Hematopoietic multipotent progenitor cell treated with erythropoietin and hydrocortisone succinate and interleukin-3 and kit ligand, for 4 days (in vitro differentiated cells): ENCODE results near the gene ANKLE1.
A peak's percentile ranks its signal among the peaks of the same experiment; 100 is the strongest.
"Not testable (repeated sequence)": the region's sequence is repeated elsewhere in the genome, so short reads cannot be mapped to it uniquely, and the experiment has no call there.

ENCODE experiments used
- DNase-seq: peaks from one replicate; pipeline ENCODE4 v3.0.0-alpha.2; 2015

ANKLE1 gene

GRCh38 chr19:17248011-17248776, 33.5 kb upstream of the ANKLE1 start:
- DNase-seq = no peak

DNA sequence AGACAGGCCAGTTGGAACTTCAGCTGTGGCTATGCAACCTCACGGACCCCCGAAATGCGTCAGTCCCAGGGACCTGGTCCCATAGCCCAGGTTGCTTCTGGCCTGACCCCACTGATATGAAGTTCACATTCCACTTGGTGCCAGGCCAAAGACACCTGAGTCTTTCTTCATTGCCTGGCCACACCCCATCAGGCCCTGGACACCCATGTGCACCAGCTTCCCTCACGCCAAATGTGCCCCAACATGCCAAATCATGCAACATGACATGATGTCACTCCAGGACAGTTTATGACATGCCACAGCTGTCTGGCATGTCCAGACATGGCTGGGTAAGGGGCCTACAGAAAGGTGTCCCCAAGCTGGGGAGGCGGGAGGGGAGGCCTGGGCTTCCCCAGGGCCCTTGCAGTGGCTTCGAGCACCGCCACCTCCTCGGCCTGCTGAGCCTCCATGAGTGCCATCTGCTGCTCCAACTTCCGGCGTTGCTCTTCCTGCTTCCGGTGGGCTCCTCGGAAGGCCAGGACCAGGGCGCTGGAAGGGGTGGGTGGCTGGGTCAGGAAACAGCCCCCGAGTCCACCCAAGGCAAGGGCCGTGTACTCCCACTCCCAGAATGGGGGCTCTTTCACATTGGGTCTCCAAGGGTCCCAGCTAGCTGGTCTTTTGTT, 31.7 kb upstream of the ANKLE1 start:
- DNase-seq = no peak

GRCh38 chr19:17254636-17255035, 27.1 kb upstream of the ANKLE1 start:
- DNase-seq = peak; percentile 12

- no peak for DNase-seq
Measured at GRCh38 chr19:17255150-17255621, 26.5 kb upstream of the ANKLE1 start.

GRCh38 chr19:17256130-17256529, 25.6 kb upstream of the ANKLE1 start:
- DNase-seq = no peak

DNA sequence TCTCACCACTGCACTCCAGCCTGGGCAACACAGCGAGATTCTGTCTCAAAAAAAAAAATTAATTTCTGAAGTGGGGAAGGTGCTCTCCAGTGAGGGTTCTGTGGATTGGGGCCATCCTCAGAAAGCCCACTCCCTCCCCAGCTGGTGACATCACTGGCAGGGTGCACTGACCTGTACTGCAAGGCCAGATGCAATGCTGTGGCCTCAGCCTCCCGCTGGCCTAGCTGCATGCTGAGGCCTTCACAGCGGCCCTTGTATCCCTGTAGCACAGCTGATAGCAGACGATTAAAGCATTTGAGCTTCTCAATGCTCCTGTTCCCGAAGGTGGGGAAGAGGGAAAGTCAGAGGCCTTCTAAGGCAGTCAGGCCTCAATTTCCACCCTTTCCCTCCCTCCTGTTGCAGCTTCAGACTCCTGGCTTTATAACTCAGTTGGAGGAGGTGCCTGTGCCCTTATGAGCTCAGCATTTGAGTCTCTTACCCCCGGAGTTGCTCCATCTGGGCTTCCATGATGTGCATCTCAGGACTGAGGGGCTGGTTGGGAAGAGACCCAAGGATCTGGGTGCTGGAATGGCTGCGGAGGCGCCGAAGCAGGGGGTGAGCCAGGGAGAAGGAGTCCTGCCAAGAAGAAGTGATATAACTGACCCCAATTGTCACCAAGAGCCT, 22.5 kb upstream of the ANKLE1 start:
- DNase-seq = no peak

GRCh38 chr19:17259934-17260333, 21.8 kb upstream of the ANKLE1 start:
- no peak for DNase-seq

DNA sequence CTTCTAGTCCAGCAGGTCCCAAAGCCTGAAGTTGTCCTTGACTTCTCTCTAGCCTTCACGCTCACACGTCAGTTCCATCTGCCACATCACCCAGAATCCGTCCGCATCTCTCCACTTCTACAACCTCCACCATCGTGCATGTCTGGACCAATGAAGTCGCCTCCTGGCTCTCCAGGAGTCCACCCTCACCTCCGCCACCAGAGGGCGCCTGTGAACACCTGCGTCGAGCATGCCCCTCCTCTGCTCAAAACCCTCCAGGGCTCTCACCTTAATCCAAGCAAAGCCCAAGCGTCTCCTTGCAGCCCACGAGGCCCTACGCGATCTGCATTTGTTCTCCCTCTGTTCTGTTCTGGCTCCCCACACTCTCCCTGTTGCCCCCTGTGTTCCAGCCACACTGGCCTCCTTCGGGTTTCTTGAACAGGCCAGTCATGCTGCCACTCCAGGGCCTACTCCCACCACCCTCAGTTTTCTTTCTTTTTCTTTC, 20.8 kb upstream of the ANKLE1 start:
- DNase-seq = peak; percentile 94

GRCh38 chr19:17262557-17262956, 19.1 kb upstream of the ANKLE1 start:
- DNase-seq = no peak

DNA sequence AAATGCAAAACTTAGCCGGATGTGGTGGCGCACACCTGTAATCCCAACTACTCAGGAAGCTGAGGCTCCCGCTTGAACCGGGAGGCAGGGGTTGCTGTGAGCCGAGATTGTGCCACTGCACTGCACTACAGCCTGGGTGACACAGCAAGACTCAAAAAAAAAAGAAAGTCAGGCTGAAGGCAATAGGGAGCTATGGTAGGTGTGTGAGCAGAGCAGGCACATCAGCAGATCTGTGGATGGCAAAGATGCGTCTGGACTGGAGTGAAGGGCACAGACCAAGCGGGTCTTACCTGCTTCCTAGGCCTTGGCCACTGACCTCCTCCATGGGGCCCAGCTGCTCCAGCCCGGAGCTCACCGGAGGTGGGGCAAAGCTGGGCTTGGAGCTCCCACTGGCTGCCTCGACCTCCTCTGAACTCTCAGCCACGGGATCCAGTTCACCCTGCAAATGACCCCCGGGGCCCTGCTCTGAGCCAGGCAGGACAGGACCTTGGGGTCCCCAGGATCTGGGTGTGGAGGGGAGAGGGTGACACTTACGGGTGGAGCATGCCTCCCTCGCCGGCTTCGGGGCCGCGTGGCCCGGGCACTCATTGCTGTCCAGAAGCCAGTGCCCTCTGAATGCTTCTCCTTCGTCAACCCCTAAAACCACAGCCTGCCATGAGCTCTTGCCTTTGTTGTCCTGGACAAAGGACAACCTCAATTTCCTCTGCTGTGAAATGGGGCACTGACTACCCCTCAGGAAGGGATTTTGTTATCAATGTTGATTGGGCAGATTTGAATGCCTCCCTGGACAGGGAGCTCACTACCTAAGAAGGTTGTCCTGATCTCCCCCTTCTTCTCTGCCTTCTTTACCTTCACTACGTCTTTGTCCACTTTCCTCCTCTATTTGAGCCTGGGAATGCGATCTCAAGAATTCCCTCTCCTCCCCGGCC, 17.7 kb upstream of the ANKLE1 start:
- no peak for DNase-seq

DNA sequence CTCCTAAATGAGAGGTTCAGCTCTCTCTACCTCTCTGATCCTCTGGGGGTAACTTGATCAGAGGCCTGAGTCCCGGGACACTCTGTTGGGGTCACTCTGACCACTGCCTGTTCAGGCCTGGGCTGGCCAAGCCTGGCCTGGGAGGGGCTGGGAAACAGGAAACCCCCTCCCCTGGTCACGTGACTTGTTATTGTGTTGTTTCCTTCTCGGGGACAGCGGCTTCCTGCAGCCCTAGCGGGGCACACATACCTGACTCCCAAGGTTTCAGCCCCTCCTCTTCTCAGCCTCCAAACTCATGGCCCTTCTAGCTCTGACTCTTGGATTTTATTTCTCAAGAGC, 17.1 kb upstream of the ANKLE1 start, which contains the start of gene USHBP1:
Gene USHBP1, minus strand, starts transcription at position 105 of the 339 bp plus-strand sequence. CDS start 446 bp downstream, outside the sequence.
- DNase-seq = no peak

- DNase-seq = no peak
Measured at GRCh38 chr19:17266026-17266425, 15.7 kb upstream of the ANKLE1 start.

DNA sequence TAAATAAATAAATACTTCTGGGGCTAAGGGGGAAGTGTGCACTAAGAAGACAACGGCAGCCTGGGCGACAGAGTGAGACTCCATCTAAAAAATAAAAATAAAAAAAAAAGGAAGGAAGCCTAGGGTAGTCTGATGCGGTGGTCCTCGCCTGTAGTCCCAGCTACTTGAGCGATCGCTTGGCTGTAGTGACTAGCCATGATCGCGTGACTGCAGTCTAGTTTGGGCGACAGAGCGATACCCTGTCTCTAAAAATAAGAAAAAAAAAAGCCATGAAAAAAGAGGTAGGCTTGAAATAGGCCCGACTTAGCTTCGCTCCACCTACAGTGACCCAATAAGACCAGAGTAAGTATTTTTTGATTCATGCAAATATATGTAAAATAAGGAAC, 15.1 kb upstream of the ANKLE1 start:
- no peak for DNase-seq

- peak; percentile 100 for DNase-seq
Measured at GRCh38 chr19:17266975-17267788, 14.5 kb upstream of the ANKLE1 start, which contains the start of gene BABAM1. Gene BABAM1 (plus strand): TSS chr19:17267443. CDS start chr19:17268807, 1,364 bp downstream.

DNA sequence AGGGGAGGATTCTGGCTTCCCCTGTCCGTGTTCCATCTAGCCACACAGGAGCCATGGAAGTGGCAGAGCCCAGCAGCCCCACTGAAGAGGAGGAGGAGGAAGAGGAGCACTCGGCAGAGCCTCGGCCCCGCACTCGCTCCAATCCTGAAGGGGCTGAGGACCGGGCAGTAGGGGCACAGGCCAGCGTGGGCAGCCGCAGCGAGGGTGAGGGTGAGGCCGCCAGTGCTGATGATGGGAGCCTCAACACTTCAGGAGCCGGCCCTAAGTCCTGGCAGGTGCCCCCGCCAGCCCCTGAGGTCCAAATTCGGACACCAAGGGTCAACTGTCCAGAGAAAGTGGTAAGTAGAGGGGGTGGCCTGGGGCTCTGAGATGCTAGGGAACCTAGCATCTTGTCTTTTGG, 12.9 kb upstream of the ANKLE1 start:
- DNase-seq = no peak

GRCh38 chr19:17274892-17275291, 6.8 kb upstream of the ANKLE1 start:
- not testable (repeated sequence) for DNase-seq

DNA sequence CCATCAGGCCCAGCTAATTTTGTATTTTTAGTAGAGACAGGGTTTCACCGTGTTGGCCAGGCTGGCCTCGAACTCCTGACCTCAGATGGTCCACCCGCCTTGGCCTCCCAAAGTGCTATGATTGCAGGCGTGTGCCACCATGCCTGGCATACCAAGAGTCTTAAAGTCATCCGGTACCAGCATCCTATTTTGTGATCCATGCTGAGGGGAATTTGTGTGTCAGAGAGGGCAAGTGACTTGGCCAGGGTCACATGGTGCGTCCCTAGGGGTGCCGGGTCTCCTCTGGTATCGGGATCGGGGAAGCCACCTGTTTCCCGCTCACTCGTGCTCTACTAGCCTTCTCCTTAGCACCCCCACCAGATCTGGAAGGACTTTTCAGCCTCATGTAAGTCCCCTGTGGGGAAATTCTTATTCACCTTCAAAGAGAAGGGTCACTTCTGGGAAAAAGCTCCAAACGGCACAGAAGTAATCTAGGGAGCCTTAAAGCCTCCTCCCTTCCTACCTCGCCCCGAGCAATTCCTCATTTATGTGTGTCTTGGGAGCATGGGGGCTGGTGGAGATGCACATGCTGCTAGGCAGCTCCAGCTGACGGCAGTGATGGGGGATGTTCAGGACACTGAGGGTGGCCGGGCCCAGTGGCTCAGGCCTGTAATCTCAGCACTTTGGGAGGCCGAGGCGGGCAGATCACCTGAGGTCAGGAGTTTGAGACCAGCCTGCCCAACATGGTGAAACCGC, 6.1 kb upstream of the ANKLE1 start:
- no peak for DNase-seq

- DNase-seq = no peak
Measured at GRCh38 chr19:17279436-17279835, 2.3 kb upstream of the ANKLE1 start.

GRCh38 chr19:17282488-17283125, 906 bp downstream of the ANKLE1 start:
- DNase-seq = peak; percentile 95

DNA sequence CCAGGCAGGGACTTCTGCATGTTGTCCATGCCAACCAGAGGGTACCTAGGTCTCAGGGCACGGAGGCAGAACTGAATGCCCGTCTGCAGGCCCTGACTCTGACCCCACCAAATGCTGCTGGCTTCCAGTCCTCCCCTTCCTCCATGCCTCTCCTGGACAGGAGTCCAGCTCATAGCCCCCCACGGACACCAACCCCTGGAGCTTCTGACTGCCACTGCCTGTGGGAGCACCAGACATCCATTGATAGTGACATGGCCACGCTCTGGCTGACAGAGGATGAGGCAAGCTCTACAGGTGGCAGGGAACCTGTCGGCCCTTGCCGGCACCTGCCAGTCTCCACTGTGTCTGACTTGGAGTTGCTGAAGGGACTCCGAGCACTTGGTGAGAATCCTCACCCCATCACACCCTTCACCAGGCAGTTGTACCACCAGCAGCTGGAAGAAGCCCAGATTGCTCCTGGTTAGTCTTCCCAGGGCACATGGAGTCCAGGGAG, 1.8 kb downstream of the ANKLE1 start:
- no peak for DNase-seq
